Measurements from ENCODE around the gene UBE2V1.

GRCh38 chr20:50039706-50040431 lies 73.1 kb downstream of the UBE2V1 start:
- TF ChIP-seq GATA2 (IDR thresholded peaks at IDR 0.05; ENCODE audit: low read depth, low read length) (no peak), GATA3 (IDR thresholded peaks at IDR 0.05; ENCODE audit: low read depth, low read length) (no peak)

Data from SH-SY5Y (cell line).